ENCODE measurements around the gene TNS2. TPM values are rescaled to one million over a fixed set of nuclear protein-coding genes. Genes with fewer than 3 reads are reported as not detected.

Gene TNS2
- total and polyA plus RNA-seq, 9 of the 15 experiments (the other 6 are each of a cell fraction or from before 2014, with no cell fraction given), result 0.28 to 3.1 (median 1.2) TPM; not detected in 1

DNA sequence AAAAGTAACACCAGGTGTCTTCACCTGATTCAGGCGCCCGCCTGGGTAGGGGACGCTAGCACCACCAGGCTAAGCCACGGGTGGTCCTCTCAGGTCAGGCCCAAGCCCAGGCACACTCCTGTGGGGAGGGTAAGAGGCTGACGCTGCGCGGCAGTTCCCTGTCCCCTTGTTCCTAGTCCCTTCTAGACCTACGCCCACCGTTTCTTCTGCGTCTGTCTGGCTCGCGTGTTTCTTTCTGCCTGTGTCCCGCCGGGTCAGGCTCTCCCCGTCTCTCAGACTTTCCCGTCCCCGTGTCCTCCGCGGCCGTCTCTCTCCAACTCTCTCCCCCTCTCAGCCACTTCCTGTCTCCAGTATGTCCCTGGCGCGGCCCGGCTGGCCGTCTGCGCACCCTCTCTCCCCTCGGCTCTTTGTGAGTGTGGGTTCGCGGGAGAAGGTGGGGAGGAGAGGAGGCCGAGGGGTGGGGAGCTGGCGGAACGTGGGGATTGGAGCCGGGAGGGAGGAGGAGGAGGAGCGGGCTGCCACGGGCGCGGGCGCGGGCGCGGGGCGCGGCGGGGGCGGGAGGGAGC lies 3.1 kb upstream of the TNS2 start (continued):
- TF ChIP-seq, protein P1, sequence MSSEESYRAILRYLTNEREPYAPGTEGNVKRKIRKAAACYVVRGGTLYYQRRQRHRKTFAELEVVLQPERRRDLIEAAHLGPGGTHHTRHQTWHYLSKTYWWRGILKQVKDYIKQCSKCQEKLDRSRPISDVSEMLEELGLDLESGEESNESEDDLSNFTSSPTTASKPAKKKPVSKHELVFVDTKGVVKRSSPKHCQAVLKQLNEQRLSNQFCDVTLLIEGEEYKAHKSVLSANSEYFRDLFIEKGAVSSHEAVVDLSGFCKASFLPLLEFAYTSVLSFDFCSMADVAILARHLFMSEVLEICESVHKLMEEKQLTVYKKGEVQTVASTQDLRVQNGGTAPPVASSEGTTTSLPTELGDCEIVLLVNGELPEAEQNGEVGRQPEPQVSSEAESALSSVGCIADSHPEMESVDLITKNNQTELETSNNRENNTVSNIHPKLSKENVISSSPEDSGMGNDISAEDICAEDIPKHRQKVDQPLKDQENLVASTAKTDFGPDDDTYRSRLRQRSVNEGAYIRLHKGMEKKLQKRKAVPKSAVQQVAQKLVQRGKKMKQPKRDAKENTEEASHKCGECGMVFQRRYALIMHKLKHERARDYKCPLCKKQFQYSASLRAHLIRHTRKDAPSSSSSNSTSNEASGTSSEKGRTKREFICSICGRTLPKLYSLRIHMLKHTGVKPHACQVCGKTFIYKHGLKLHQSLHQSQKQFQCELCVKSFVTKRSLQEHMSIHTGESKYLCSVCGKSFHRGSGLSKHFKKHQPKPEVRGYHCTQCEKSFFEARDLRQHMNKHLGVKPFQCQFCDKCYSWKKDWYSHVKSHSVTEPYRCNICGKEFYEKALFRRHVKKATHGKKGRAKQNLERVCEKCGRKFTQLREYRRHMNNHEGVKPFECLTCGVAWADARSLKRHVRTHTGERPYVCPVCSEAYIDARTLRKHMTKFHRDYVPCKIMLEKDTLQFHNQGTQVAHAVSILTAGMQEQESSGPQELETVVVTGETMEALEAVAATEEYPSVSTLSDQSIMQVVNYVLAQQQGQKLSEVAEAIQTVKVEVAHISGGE (CRISPR knock-in tag; IDR thresholded peaks at IDR 0.05), result peak; percentile 47 to 69 (median 67); a peak in 3 of 6 replicates
- TF ChIP-seq HDAC1 (IDR thresholded peaks at IDR 0.05) (peak in 1 of 2 experiments; percentile 53; a peak in 2 of 4 replicates), ZBTB17 (CRISPR knock-in tag; IDR thresholded peaks at IDR 0.05) (peak; percentile 42; the same call in 1 of the 2 replicates), FOXK1 (CRISPR knock-in tag; IDR thresholded peaks at IDR 0.05; ENCODE audit: borderline replicate concordance) (0 out of 2 replicates have a peak, but pooled peaks have one; percentile 43), ZNF717 (CRISPR knock-in tag; IDR thresholded peaks at IDR 0.05) (peak; percentile 69; the same call in 1 of the 2 replicates), POLR2A (conservative IDR thresholded peaks at IDR 0.05) (peak; percentile 86), MAZ (CRISPR knock-in tag; conservative IDR thresholded peaks at IDR 0.05 in 1 of 2, IDR thresholded peaks at IDR 0.05 in 1 of 2) (peak; percentile 52 to 79; a peak in 3 of 4 replicates), NCOA1 (IDR thresholded peaks at IDR 0.05; ENCODE audit: low read depth) (peak; percentile 54), XRCC5 (IDR thresholded peaks at IDR 0.05; ENCODE audit: low read depth, low read length) (peak; percentile 32; the same call in 1 of the 2 replicates), ZNF324 (CRISPR knock-in tag; IDR thresholded peaks at IDR 0.05) (no peak), CTBP1 (IDR thresholded peaks at IDR 0.05; ENCODE audit: borderline replicate concordance) (peak; percentile 17; the same call in 1 of the 2 replicates), TAF1 (IDR thresholded peaks at IDR 0.05; ENCODE audit: control insufficient read depth, extremely low read depth, insufficient read depth, low read length, severe bottlenecking) (peak; percentile 86)
- TF ChIP-seq, protein P2, sequence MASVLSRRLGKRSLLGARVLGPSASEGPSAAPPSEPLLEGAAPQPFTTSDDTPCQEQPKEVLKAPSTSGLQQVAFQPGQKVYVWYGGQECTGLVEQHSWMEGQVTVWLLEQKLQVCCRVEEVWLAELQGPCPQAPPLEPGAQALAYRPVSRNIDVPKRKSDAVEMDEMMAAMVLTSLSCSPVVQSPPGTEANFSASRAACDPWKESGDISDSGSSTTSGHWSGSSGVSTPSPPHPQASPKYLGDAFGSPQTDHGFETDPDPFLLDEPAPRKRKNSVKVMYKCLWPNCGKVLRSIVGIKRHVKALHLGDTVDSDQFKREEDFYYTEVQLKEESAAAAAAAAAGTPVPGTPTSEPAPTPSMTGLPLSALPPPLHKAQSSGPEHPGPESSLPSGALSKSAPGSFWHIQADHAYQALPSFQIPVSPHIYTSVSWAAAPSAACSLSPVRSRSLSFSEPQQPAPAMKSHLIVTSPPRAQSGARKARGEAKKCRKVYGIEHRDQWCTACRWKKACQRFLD (CRISPR knock-in tag; IDR thresholded peaks at IDR 0.05), result peak; percentile 17; the same call in 1 of the 2 replicates
- TF ChIP-seq, protein P3, sequence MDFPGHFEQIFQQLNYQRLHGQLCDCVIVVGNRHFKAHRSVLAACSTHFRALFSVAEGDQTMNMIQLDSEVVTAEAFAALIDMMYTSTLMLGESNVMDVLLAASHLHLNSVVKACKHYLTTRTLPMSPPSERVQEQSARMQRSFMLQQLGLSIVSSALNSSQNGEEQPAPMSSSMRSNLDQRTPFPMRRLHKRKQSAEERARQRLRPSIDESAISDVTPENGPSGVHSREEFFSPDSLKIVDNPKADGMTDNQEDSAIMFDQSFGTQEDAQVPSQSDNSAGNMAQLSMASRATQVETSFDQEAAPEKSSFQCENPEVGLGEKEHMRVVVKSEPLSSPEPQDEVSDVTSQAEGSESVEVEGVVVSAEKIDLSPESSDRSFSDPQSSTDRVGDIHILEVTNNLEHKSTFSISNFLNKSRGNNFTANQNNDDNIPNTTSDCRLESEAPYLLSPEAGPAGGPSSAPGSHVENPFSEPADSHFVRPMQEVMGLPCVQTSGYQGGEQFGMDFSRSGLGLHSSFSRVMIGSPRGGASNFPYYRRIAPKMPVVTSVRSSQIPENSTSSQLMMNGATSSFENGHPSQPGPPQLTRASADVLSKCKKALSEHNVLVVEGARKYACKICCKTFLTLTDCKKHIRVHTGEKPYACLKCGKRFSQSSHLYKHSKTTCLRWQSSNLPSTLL (IDR thresholded peaks at IDR 0.05), result peak; percentile 47; the same call in 1 of the 2 replicates
- TF ChIP-seq, protein P4, sequence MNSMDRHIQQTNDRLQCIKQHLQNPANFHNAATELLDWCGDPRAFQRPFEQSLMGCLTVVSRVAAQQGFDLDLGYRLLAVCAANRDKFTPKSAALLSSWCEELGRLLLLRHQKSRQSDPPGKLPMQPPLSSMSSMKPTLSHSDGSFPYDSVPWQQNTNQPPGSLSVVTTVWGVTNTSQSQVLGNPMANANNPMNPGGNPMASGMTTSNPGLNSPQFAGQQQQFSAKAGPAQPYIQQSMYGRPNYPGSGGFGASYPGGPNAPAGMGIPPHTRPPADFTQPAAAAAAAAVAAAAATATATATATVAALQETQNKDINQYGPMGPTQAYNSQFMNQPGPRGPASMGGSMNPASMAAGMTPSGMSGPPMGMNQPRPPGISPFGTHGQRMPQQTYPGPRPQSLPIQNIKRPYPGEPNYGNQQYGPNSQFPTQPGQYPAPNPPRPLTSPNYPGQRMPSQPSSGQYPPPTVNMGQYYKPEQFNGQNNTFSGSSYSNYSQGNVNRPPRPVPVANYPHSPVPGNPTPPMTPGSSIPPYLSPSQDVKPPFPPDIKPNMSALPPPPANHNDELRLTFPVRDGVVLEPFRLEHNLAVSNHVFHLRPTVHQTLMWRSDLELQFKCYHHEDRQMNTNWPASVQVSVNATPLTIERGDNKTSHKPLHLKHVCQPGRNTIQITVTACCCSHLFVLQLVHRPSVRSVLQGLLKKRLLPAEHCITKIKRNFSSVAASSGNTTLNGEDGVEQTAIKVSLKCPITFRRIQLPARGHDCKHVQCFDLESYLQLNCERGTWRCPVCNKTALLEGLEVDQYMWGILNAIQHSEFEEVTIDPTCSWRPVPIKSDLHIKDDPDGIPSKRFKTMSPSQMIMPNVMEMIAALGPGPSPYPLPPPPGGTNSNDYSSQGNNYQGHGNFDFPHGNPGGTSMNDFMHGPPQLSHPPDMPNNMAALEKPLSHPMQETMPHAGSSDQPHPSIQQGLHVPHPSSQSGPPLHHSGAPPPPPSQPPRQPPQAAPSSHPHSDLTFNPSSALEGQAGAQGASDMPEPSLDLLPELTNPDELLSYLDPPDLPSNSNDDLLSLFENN (IDR thresholded peaks at IDR 0.05; ENCODE audit: low read depth in 2 of 2, low read length in 2 of 2), result peak in 1 of 2 experiments; percentile 23; a peak in 1 of 4 replicates
